Measurements from ENCODE around the gene IL1R2. TPM values are rescaled to one million over a fixed set of nuclear protein-coding genes. Genes with fewer than 3 reads are reported as not detected.

IL1R2 gene
- total and polyA plus RNA-seq, 2 of the 13 experiments (the other 11 are each of a cell fraction or from before 2014, with no cell fraction given), result 3.6 to 7.3 TPM

GRCh38 chr2:102033031-102033749 lies 41.4 kb downstream of the IL1R2 start (continued):
- TF ChIP-seq NR2F2 (IDR thresholded peaks at IDR 0.05; ENCODE audit: borderline replicate concordance, low read depth), result no peak
- TF ChIP-seq SP140L (CRISPR knock-in tag; IDR thresholded peaks at IDR 0.05; ENCODE audit: borderline replicate concordance), result no peak
- no peak for TF ChIP-seq ZNF740 (CRISPR knock-in tag; IDR thresholded peaks at IDR 0.05)
- peak; percentile 64 for TF ChIP-seq TEAD3 (CRISPR knock-in tag; optimal IDR thresholded peaks at IDR 0.05; ENCODE audit: borderline replicate concordance)
- TF ChIP-seq UBTF (CRISPR knock-in tag; IDR thresholded peaks at IDR 0.05), result peak; percentile 64; the same call in 1 of the 2 replicates
- no peak for TF ChIP-seq ZBTB21 (CRISPR knock-in tag; IDR thresholded peaks at IDR 0.05)
- TF ChIP-seq ZNF253 (CRISPR knock-in tag; IDR thresholded peaks at IDR 0.05; ENCODE audit: borderline replicate concordance), result no peak; the same call in 1 of the 2 replicates
- TF ChIP-seq ZNF678 (CRISPR knock-in tag; IDR thresholded peaks at IDR 0.05), result no peak
- 0 out of 2 replicates have a peak, but pooled peaks have one; percentile 84 for TF ChIP-seq ZSCAN5A (CRISPR knock-in tag; IDR thresholded peaks at IDR 0.05; ENCODE audit: borderline replicate concordance)
- no peak for TF ChIP-seq RNF2 (conservative IDR thresholded peaks at IDR 0.05; ENCODE audit: low read depth)
- no peak for TF ChIP-seq NFKBIZ (CRISPR knock-in tag; IDR thresholded peaks at IDR 0.05)
- no peak for TF ChIP-seq ZNF232 (CRISPR knock-in tag; IDR thresholded peaks at IDR 0.05; ENCODE audit: borderline replicate concordance)
- TF ChIP-seq PREB (CRISPR knock-in tag; IDR thresholded peaks at IDR 0.05), result no peak
- no peak for TF ChIP-seq STAT5B (CRISPR knock-in tag; IDR thresholded peaks at IDR 0.05)
- TF ChIP-seq AGO2 (optimal IDR thresholded peaks at IDR 0.05; ENCODE audit: low read depth, low read length), result peak; percentile 76
- TF ChIP-seq ZNF251 (CRISPR knock-in tag; IDR thresholded peaks at IDR 0.05), result no peak
- no peak for TF ChIP-seq MNT (IDR thresholded peaks at IDR 0.05)
- TF ChIP-seq ZNF572 (CRISPR knock-in tag; IDR thresholded peaks at IDR 0.05), result no peak
- no peak for TF ChIP-seq ZNF446 (CRISPR knock-in tag; IDR thresholded peaks at IDR 0.05)
- no peak for TF ChIP-seq PAX8 (CRISPR knock-in tag; IDR thresholded peaks at IDR 0.05; ENCODE audit: borderline replicate concordance)
- no peak; the same call in 1 of the 2 replicates for TF ChIP-seq FOXO1 (CRISPR knock-in tag; IDR thresholded peaks at IDR 0.05)
- peak; percentile 92 for TF ChIP-seq RBFOX2 (IDR thresholded peaks at IDR 0.05; ENCODE audit: low read depth, low read length)
- no peak for TF ChIP-seq ZNF205 (CRISPR knock-in tag; IDR thresholded peaks at IDR 0.05)
- TF ChIP-seq ZNF616 (CRISPR knock-in tag; IDR thresholded peaks at IDR 0.05; ENCODE audit: low read depth), result no peak
- no peak for TF ChIP-seq ZNF260 (CRISPR knock-in tag; IDR thresholded peaks at IDR 0.05; ENCODE audit: borderline replicate concordance, low read depth)
